T-cell (primary cell): Measurements from ENCODE around the gene ATG9B. TPM values are rescaled to one million over a fixed set of nuclear protein-coding genes. Genes with fewer than 3 reads are reported as not detected.

Experiments used
- ATAC-seq, 4 experiments: fragments of 200-7000 bp in 3 of 4; fragments of 150-1000 bp in 1 of 4; cut with Tn5 transposase; replicated peaks in 1 of 4; 1 replicate in 3 of 4; 2 replicates in 1 of 4; pipeline ENCODE4 v1.10.0; 2021; ENCODE audit warnings: moderate library complexity in 3 of 4, mild to moderate bottlenecking in 2 of 4, moderate number of reproducible peaks in 1 of 4
- CTCF ChIA-PET, 2 donors: fragments of 300-600 bp; sonication (Branson Sonifier 250); formaldehyde crosslinking; loops; one replicate each; lab custom pipeline; 2022; ENCODE audit warnings: antibody characterized with exemption in 2 of 2; lab: Charles Lee
- POLR2A ChIA-PET, 2 donors: fragments of 300-600 bp; sonication (Branson Sonifier 250); formaldehyde crosslinking; loops; one replicate each; lab custom pipeline; 2022; ENCODE audit warnings: antibody characterized with exemption in 2 of 2; lab: Charles Lee
- DNase-seq, 35 experiments: peaks; one replicate each; pipeline versions ENCODE4 v3.0.0 to v3.0.0-alpha.2; 2013 to 2023
- H3K27ac ChIP-seq: one replicate; pipeline ENCODE4 v1.5.1; 2013; ENCODE audit warnings: low read length
- H3K27me3 ChIP-seq, 2 experiments: replicated peaks in 1 of 2; 1 replicate in 1 of 2; 2 replicates in 1 of 2; pipeline versions ENCODE4 v1.6.1 to v1.7.0; 2013; ENCODE audit warnings: low read length in 1 of 2, mixed read lengths in 1 of 2; ENCODE audit not compliant: control insufficient read depth in 2 of 2, insufficient read depth in 2 of 2; ENCODE audit errors: extremely low read depth in 1 of 2
- H3K36me3 ChIP-seq, 2 donors: 1 replicate in 1 of 2; 2 replicates in 1 of 2; pipeline versions ENCODE4 v1.6.1 to v1.7.0; 2013; ENCODE audit warnings: low read length in 1 of 2; ENCODE audit not compliant: control insufficient read depth in 2 of 2, insufficient read depth in 1 of 2; ENCODE audit errors: extremely low read depth in 1 of 2
- H3K4me1 ChIP-seq, 2 experiments: 1 replicate in 1 of 2; 2 replicates in 1 of 2; pipeline versions ENCODE4 v1.6.1 to v1.7.0; 2013; ENCODE audit warnings: low read length in 2 of 2, mixed read lengths in 1 of 2; ENCODE audit not compliant: insufficient read depth in 2 of 2, control insufficient read depth in 1 of 2; ENCODE audit errors: extremely low read depth in 1 of 2
- H3K4me3 ChIP-seq, 2 donors: 1 replicate in 1 of 2; 2 replicates in 1 of 2; pipeline versions ENCODE4 v1.5.1 to v1.7.0; 2013; ENCODE audit warnings: mild to moderate bottlenecking in 2 of 2, low read length in 1 of 2, moderate library complexity in 1 of 2; ENCODE audit not compliant: control insufficient read depth in 1 of 2; ENCODE audit errors: extremely low read depth in 1 of 2
- H3K9me3 ChIP-seq: 2 replicates; pipeline ENCODE4 v1.7.0; 2013
- H3K27ac Mint-ChIP-seq, 2 donors: one replicate each; pipeline ENCODE4 v1.8.0; 2020 to 2021; ENCODE audit warnings: mild to moderate bottlenecking in 2 of 2, mixed read lengths in 2 of 2
- H3K27me3 Mint-ChIP-seq, 2 donors: one replicate each; pipeline ENCODE4 v1.8.0; 2021 to 2022; ENCODE audit warnings: mixed read lengths in 2 of 2
- H3K36me3 Mint-ChIP-seq: one replicate; pipeline ENCODE4 v1.8.0; 2021; ENCODE audit warnings: mixed read lengths
- H3K4me1 Mint-ChIP-seq, 3 donors: one replicate each; pipeline ENCODE4 v1.8.0; 2020 to 2022; ENCODE audit warnings: mixed read lengths in 3 of 3, mild to moderate bottlenecking in 1 of 3
- H3K4me3 Mint-ChIP-seq, 3 donors: one replicate each; pipeline ENCODE4 v1.8.0; 2020 to 2022; ENCODE audit warnings: mild to moderate bottlenecking in 3 of 3, mixed read lengths in 3 of 3, moderate library complexity in 3 of 3
- H3K9me3 Mint-ChIP-seq, 3 donors: one replicate each; pipeline ENCODE4 v1.8.0; 2020 to 2022; ENCODE audit warnings: mixed read lengths in 3 of 3
- WGBS: methylation state at CpG from one replicate; pipeline ENCODE4 v1.1.5; 2013; ENCODE audit warnings: missing lambda C conversion rate; ENCODE audit not compliant: insufficient coverage; 5-methylcytosine and 5-hydroxymethylcytosine counted together
- total RNA-seq, 35 experiments: library from RNA in 6 of 35; stranded (reverse) in 6 of 35; fragments of 120-200 nt in 1 of 35; gene quantifications; one replicate each; pipeline versions ENCODE4 v1.2.1 to v1.2.4 and lab custom pipeline; 2013 to 2026

The ATG9B gene
- total RNA-seq, 5 donors from 2014 or later (not counting 1 experiment from before 2014, with no cell fraction given): 24.0 to 37.0 (median 31.8) TPM

DNA sequence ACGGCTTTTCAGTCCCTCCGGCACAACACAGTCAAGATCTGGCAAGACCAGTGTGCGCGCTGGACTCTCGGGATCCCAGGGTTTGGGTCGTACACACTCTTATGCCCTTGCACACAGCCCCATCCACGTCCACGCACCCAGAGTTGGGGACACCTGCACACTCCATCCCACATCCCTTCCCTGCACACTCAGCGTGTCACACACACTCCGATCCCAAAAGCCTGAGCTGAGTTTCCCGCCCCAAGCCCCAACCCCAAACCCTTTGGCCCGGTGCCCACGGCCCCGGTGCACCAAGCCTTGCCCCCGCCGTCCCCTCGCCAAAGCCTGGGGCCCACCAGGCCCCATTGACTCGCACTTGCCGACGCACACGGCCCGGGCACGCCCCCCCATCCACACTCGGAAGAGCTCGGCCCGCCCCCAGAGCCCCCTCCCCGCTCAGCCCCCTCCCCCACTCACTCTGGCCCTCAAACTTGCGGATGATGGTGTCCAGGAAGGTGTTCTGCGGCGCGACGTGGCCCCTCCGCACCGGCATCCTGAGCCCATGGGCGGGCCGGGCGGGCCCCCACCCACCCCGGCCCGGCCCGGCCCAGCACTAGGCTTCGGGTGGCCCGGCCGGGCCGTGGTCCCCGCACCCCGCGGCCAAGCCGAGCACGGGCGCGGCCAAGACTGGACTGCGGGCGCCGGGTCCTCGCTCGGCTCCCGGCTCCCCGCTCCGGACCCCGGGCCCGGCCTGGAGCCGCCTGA, 46.7 kb downstream of the ATG9B start:
- POLR2A ChIA-PET: no interaction called here
- peak overlapping the region in 1 of 2 donors; percentile 34 for H3K27ac Mint-ChIP-seq
- peaks cover 15 to 54% of the 10 kb centered on the region in 2 experiments for H3K4me1 ChIP-seq

DNA sequence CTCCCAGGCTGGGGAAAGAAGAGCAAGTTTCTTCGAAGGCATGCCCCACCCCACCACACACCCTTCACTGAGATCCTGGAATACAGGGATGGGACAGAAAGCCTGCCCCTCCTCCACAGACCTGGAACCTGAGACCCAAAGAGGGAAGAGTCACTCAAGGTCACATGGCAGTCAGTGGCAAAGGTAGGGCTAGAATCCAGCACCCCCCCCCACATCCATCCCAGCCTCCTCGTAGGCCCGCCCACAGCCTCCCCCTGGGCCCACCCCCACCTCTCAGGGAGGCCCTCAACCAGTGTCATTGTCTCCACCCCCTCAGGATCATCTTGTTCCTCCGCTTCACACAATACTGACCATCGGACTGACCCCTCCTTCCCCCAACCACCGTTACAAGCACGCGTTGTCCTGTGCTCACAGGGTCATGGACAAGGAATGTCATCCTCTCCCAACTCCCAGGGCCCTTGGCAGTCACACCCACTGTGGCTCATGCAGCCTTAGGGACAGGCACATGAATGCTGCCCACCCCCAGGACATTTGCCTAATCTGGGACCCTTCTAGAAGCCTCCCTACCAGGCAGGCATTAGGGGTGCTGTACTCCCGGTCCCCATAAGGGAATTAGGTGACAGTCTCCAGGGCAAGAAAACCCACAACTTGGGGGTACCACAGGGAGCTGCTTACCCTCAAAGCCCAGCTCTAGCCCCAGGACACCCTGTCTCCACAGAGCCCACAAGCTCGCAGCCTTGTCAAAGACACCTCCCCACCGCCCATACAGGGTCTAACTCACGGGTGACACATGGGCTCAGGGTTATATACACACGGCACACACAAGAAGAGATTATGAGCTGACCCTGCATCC, 47.5 kb downstream of the ATG9B start:
- ATAC-seq: no peak
- Mint-ChIP-seq H3K9me3 (no peaks in the 10 kb centered on the region), H3K27me3 (peaks cover 24 to 45% of the 10 kb centered on the region in 2 donors), H3K4me1 (peaks cover 42 to 46% (median 43%) of the 10 kb centered on the region in 3 donors), H3K4me3 (peak overlapping the region; percentile 66 to 84 (median 81)), H3K27ac (peak overlapping the region; percentile 34 to 65), H3K36me3 (no peaks in the 10 kb centered on the region)
- CTCF ChIA-PET: interaction anchor here (0.5 to 0.8 kb wide), 3 partner anchors 9 to 82 kb away, joined by 3 to 5 read pairs (median 4); no protein-coding TSS in a partner anchor
- no peak overlapping the region for H3K27ac ChIP-seq
- H3K4me3 ChIP-seq: no peak overlapping the region
- DNase-seq: no peak
- H3K36me3 ChIP-seq: no peaks in the 10 kb centered on the region
- POLR2A ChIA-PET: no interaction called here
- H3K27me3 ChIP-seq: peaks cover 0 to 59% of the 10 kb centered on the region in 2 experiments
- peaks cover 15 to 54% of the 10 kb centered on the region in 2 experiments for H3K4me1 ChIP-seq
- WGBS: 70% methylated on average over 10 of the region's 13 CpGs
- no peaks in the 10 kb centered on the region for H3K9me3 ChIP-seq

More for the DNA sequence above, 46.7 kb downstream of the ATG9B start:
- H3K9me3 Mint-ChIP-seq: no peaks in the 10 kb centered on the region
- no peak overlapping the region for H3K4me3 ChIP-seq
- H3K4me3 Mint-ChIP-seq: peak overlapping the region; percentile 66 to 84 (median 81)
- no peak for DNase-seq
- H3K27ac ChIP-seq: no peak overlapping the region
- peaks cover 0 to 60% of the 10 kb centered on the region in 2 experiments for H3K27me3 ChIP-seq
- CTCF ChIA-PET: interaction anchor here in 1 of 2 donors (0.7 to 0.8 kb wide), 2 partner anchors 8 to 81 kb away, joined by 3 to 4 read pairs; no protein-coding TSS in a partner anchor
- no peaks in the 10 kb centered on the region for H3K36me3 ChIP-seq
- H3K36me3 Mint-ChIP-seq: no peaks in the 10 kb centered on the region
- peaks cover 42 to 45% (median 43%) of the 10 kb centered on the region in 3 donors for H3K4me1 Mint-ChIP-seq
- no peak for ATAC-seq
- no peaks in the 10 kb centered on the region for H3K9me3 ChIP-seq
- 13% methylated on average over 47 of the region's 62 CpGs for WGBS
- peaks cover 28 to 48% of the 10 kb centered on the region in 2 donors for H3K27me3 Mint-ChIP-seq

DNA sequence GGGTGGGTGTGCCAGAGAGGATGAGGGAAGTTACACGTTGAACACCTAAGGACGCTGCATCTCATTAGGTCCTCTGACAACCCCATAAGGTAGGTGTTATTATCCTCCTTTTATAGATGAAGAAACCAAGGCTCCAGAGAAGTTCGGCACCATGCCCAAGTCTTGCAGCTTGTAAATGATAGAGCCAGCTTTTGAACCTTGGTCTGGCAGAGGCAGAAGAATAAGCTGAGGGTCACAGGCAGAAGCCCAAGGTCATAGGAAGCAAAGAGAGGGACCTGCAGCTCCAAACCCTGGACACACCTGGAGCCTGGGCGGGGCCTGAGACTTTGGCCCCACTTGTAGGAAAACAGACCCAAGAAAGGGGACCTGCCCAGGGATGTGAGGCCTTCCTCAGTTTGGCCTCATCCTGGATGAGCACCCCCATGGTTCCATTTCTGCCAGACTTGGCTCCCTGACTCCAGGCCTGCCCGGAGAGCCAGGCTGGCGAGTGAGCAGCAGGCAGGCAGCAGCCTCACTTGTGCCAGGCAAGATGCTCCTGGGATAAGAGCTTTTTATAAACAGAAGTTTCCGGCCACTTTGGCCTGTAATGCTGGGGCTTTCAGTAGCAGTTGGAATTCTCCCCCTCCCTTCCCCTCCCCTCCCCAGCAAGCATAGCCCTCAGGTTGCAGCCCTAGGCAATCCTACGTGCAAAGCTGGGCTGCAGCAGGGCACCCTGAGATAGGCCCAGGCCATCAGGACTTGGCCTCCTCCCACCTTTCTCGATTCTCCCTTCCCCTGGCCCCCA, 48.6 kb downstream of the ATG9B start:
- H3K4me1 ChIP-seq: peaks cover 15 to 54% of the 10 kb centered on the region in 2 experiments
- H3K9me3 ChIP-seq: no peaks in the 10 kb centered on the region
- ChIA-PET CTCF (interaction anchor here (0.5 to 1.2 kb wide), 5 partner anchors 9 to 607 kb away, joined by 3 to 6 read pairs (median 5); partner anchors contain the start of gene REPIN1 (in 1 of the 2)), POLR2A (interaction anchor here in 1 of 2 donors (0.5 kb wide), 1 partner anchor 907 kb away, joined by 3 read pairs; no protein-coding TSS in a partner anchor)
- WGBS: 100% methylated on average over 6 of the region's 9 CpGs
- peak overlapping the region; percentile 68 to 84 (median 76) for H3K4me3 Mint-ChIP-seq
- H3K4me3 ChIP-seq: peak overlapping the region; percentile 49 to 65
- H3K27me3 ChIP-seq: peaks cover 0 to 51% of the 10 kb centered on the region in 2 experiments
- no peaks in the 10 kb centered on the region for H3K36me3 ChIP-seq
- H3K36me3 Mint-ChIP-seq: no peaks in the 10 kb centered on the region
- peak overlapping the region; percentile 68 for H3K27ac ChIP-seq
- no peak for DNase-seq
- no peaks in the 10 kb centered on the region for H3K9me3 Mint-ChIP-seq
- no peak for ATAC-seq
- peaks cover 14 to 35% of the 10 kb centered on the region in 2 donors for H3K27me3 Mint-ChIP-seq
- peaks cover 42 to 51% (median 43%) of the 10 kb centered on the region in 3 donors for H3K4me1 Mint-ChIP-seq
- H3K27ac Mint-ChIP-seq: peak overlapping the region; percentile 72 to 80

DNA sequence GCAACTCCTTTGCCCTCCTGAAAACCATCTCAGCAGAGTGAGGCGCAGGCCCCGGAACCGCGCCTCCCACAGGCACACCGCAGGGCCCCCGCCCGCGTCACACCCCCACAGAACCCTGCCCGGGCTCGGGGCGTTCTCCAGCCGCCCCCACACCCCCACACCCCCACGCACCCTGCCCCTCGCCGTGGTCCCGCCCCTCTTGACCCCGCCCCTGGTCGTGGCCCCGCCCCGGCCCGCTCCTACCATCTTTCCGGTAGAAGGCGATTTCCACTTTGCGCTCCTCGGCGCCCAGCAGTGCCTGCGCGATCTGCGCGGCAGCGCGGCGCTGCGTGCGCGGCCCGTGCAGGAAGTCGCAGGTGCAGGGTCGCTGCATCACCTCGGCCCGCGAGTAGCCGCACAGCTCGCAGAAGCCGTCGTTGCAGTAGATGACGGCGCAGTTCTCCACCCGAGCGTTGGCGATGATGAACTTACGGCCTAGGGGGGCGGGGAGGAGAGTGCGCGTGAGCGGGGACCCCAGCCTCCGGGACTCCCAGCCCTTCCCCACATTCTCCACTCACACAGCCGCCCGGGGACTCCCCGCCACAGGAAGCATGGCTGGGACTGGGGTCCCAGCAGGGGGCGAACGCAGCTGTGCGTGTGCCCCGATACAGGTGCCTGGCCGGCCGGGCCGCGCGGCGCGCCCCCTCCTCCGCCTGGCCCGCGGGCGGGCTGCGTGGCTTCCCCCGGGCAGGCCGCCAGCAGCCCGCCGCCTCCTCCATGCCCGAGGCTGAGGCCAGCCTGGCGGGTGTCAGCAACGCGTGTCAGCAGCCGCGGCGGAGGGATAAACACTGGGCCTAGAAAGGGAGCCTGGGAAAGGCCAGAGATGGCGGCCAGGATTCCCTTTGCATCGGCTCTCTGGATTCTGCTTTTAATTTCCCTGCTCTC, 49.6 kb downstream of the ATG9B start:
- ATAC-seq (peak; percentile 76 to 83 (median 80)), DNase-seq (peak; percentile 63 to 89 (median 78))
- 1% methylated on average over 68 of the region's 89 CpGs for WGBS
- H3K27me3 Mint-ChIP-seq: peaks cover 13 to 28% of the 10 kb centered on the region in 2 donors
- ChIA-PET POLR2A (no interaction called here), CTCF (interaction anchor here (0.9 to 1.2 kb wide), 3 partner anchors 9 to 44 kb away, joined by 4 to 5 read pairs (median 4); no protein-coding TSS in a partner anchor)
- H3K9me3 Mint-ChIP-seq: no peaks in the 10 kb centered on the region
- no peaks in the 10 kb centered on the region for H3K36me3 ChIP-seq
- H3K36me3 Mint-ChIP-seq: no peaks in the 10 kb centered on the region
- peaks cover 41 to 56% (median 43%) of the 10 kb centered on the region in 3 donors for H3K4me1 Mint-ChIP-seq
- H3K4me1 ChIP-seq: peaks cover 15 to 54% of the 10 kb centered on the region in 2 experiments
- H3K4me3 ChIP-seq: peak overlapping the region; percentile 52 to 65
- H3K4me3 Mint-ChIP-seq: peak overlapping the region; percentile 80 to 85 (median 84)
- peaks cover 0 to 43% of the 10 kb centered on the region in 2 experiments for H3K27me3 ChIP-seq
- no peaks in the 10 kb centered on the region for H3K9me3 ChIP-seq
- peak overlapping the region; percentile 88 to 92 for H3K27ac Mint-ChIP-seq
- peak overlapping the region; percentile 69 for H3K27ac ChIP-seq
